ENCODE results near the gene GADD45G.

DNA sequence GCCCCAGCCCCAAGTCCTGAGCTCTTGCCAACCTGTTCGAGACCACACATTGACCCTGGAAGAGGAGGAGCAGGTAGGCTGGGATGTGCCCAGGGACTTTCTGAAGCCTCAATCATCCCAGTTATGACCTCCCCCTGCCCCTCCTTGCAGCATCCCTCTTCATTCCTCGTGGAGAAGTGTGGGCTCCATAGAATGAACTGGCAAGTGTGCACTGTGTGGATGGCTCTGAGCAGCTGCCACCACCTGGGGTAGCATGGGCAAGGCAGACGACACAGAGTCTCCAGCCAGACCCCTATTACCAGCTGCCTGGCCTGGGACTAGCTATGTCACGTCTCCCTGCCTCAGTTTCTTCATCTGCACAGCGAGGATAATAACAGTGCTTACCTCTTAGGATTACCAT lies 33.5 kb downstream of the GADD45G start:
- TF ChIP-seq YY1 (IDR thresholded peaks at IDR 0.05; ENCODE audit: insufficient read depth, insufficient read length) (no peak), SUZ12 (IDR thresholded peaks at IDR 0.05; ENCODE audit: extremely low read depth, insufficient read depth, insufficient read length) (no peak)
